K562 (cell line): ENCODE results near the gene CDC25B. TPM values are rescaled to one million over a fixed set of nuclear protein-coding genes. Genes with fewer than 3 reads are reported as not detected.

ENCODE experiments used
- CREB1 ChIP-seq, 2 experiments: sonication (generic) in 1 of 2; formaldehyde crosslinking in 1 of 2; IDR thresholded peaks; 2 replicates each; pipeline versions ENCODE4 v1.6.1 to v1.8.0; 2012 to 2022; ENCODE audit warnings: inconsistent platforms in 1 of 2, mild to moderate bottlenecking in 1 of 2, missing genetic modification reagents in 1 of 2, moderate library complexity in 1 of 2
- EP400 ChIP-seq: fragments of 450-650 bp; IDR thresholded peaks from 2 replicates; pipeline ENCODE4 v1.6.1; 2017; ENCODE audit warnings: antibody characterized with exemption, mild to moderate bottlenecking, moderate library complexity
- NR2C2 ChIP-seq, 2 experiments: fragments of 200-800 bp in 1 of 2; sonication (Bioruptor generic) in 1 of 2; sonication (generic) in 1 of 2; formaldehyde crosslinking in 1 of 2; IDR thresholded peaks; 2 replicates each; pipeline versions ENCODE4 v1.6.1 to v1.8.0; 2016 to 2022; ENCODE audit warnings: mild to moderate bottlenecking in 1 of 2, missing compliant biosample characterization in 1 of 2, missing genetic modification characterization in 1 of 2, missing genetic modification reagents in 1 of 2
- NR3C1 ChIP-seq: sonication (generic); formaldehyde crosslinking; IDR thresholded peaks from 2 replicates; pipeline ENCODE4 v1.8.1; 2022; ENCODE audit warnings: missing genetic modification reagents
- polyA plus RNA-seq, 8 experiments: library from polyadenylated mRNA; depleted of rRNA in 4 of 8; stranded (reverse) in 5 of 8; unstranded in 3 of 8; fragments of >200 nt; fragmentation: Nextera tagmentation in 2 of 8; fragmentation: Illumina TruSeq in 1 of 8; extraction: Ambion mirVana in 2 of 8; extraction: Trizol in 1 of 8; gene quantifications; 2 replicates each; pipeline versions ENCODE4 v1.2.1 to v1.2.3, GENCODE V29; 2011 to 2014; ENCODE audit warnings: inconsistent platforms in 1 of 8, missing spikeins in 1 of 8
- total RNA-seq, 7 experiments: library from RNA; depleted of rRNA in 6 of 7; stranded (reverse); fragments of >200 nt in 6 of 7; fragmentation: Illumina TruSeq in 2 of 7; extraction: Trizol in 2 of 7; gene quantifications; 2 replicates each; pipeline versions ENCODE4 v1.2.1 to v1.2.3, GENCODE V29; 2011 to 2021; ENCODE audit warnings: low replicate concordance in 1 of 7
- TF ChIP-seq, protein P1 (sequence below): fragments of 450-650 bp; IDR thresholded peaks from 2 replicates; pipeline ENCODE4 v1.6.1; 2017; ENCODE audit warnings: antibody characterized with exemption, mild to moderate bottlenecking
- TF ChIP-seq, protein P2 (sequence below): fragments of 450-650 bp; formaldehyde crosslinking; IDR thresholded peaks from 2 replicates; pipeline ENCODE4 v1.4.0; 2020; ENCODE audit warnings: mild to moderate bottlenecking, mixed read lengths
- TF ChIP-seq, protein P3 (sequence below): fragments of 450-650 bp; IDR thresholded peaks from 2 replicates; pipeline ENCODE4 v1.6.1; 2016; ENCODE audit warnings: mild to moderate bottlenecking, moderate library complexity

The CDC25B gene
- total and polyA plus RNA-seq, 9 of the 15 experiments (the other 6 are each of a cell fraction or from before 2014, with no cell fraction given) = 2.3 to 35.7 (median 9.5) TPM

DNA sequence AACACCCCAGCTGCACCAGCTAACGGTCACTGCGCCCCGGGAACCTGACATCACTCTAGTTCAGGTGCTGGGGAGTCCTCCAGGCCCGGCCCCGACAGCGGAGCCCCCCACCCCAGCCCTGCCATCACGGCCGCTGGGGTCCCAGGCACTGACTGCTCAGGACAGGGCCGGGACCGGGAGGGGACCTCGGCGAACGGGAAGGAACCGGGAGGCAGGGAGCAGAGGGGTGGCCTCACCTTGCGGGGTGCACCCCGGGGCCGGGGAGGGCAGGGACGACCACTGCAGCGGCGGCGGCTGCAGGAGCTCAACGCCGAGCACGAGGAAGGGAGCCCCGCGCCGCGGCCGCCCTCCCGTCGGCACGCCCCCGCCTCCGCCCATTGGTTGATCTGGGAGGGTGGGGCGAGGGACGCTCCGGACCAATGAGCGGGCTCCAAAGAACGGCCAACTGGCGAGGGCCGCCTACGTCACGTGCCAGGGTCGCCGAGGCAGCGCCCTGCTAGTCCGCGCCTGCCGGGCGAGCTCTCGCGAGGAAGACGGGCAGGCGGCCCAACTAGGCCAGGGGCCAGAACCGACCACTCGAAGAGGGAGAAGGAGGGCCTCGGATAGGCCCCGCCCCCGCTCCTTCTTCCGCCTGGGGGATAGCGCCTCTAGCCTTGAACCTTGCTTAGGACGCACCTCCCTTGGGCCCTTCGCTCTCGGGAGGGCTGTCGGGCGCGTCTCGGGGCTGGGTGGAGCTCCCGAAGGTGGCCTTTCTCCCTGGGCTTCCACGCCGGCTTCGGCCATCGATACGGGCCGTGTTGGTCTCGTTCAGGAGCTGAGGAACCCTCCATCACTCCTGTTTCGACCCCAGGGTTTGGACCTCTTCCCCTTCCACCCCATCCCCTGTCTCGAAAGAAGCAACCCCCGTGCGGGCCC is 28.4 kb upstream of the CDC25B start, which contains the start of gene ADISSP (continued):
- TF ChIP-seq, protein P1, sequence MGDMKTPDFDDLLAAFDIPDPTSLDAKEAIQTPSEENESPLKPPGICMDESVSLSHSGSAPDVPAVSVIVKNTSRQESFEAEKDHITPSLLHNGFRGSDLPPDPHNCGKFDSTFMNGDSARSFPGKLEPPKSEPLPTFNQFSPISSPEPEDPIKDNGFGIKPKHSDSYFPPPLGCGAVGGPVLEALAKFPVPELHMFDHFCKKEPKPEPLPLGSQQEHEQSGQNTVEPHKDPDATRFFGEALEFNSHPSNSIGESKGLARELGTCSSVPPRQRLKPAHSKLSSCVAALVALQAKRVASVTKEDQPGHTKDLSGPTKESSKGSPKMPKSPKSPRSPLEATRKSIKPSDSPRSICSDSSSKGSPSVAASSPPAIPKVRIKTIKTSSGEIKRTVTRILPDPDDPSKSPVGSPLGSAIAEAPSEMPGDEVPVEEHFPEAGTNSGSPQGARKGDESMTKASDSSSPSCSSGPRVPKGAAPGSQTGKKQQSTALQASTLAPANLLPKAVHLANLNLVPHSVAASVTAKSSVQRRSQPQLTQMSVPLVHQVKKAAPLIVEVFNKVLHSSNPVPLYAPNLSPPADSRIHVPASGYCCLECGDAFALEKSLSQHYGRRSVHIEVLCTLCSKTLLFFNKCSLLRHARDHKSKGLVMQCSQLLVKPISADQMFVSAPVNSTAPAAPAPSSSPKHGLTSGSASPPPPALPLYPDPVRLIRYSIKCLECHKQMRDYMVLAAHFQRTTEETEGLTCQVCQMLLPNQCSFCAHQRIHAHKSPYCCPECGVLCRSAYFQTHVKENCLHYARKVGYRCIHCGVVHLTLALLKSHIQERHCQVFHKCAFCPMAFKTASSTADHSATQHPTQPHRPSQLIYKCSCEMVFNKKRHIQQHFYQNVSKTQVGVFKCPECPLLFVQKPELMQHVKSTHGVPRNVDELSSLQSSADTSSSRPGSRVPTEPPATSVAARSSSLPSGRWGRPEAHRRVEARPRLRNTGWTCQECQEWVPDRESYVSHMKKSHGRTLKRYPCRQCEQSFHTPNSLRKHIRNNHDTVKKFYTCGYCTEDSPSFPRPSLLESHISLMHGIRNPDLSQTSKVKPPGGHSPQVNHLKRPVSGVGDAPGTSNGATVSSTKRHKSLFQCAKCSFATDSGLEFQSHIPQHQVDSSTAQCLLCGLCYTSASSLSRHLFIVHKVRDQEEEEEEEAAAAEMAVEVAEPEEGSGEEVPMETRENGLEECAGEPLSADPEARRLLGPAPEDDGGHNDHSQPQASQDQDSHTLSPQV = no peak
- TF ChIP-seq CREB1 (IDR thresholded peaks at IDR 0.05) = peak; percentile 49; the same call in 1 of the 2 replicates
- TF ChIP-seq CREB1 (CRISPR knock-in tag; IDR thresholded peaks at IDR 0.05) = peak; percentile 79; the same call in 1 of the 2 replicates
- 0 out of 2 replicates have a peak, but pooled peaks have one; percentile 62 for TF ChIP-seq NR3C1 (CRISPR knock-in tag)
- TF ChIP-seq EP400 = peak; percentile 45; the same call in 1 of the 2 replicates
- TF ChIP-seq NR2C2 (CRISPR knock-in tag; IDR thresholded peaks at IDR 0.05) = no peak
- peak; percentile 77 for TF ChIP-seq NR2C2 (tag; IDR thresholded peaks at IDR 0.05)
- TF ChIP-seq, protein P2, sequence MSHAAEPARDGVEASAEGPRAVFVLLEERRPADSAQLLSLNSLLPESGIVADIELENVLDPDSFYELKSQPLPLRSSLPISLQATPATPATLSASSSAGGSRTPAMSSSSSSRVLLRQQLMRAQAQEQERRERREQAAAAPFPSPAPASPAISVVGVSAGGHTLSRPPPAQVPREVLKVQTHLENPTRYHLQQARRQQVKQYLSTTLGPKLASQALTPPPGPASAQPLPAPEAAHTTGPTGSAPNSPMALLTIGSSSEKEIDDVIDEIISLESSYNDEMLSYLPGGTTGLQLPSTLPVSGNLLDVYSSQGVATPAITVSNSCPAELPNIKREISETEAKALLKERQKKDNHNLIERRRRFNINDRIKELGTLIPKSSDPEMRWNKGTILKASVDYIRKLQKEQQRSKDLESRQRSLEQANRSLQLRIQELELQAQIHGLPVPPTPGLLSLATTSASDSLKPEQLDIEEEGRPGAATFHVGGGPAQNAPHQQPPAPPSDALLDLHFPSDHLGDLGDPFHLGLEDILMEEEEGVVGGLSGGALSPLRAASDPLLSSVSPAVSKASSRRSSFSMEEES = peak; percentile 89
- TF ChIP-seq, protein P3, sequence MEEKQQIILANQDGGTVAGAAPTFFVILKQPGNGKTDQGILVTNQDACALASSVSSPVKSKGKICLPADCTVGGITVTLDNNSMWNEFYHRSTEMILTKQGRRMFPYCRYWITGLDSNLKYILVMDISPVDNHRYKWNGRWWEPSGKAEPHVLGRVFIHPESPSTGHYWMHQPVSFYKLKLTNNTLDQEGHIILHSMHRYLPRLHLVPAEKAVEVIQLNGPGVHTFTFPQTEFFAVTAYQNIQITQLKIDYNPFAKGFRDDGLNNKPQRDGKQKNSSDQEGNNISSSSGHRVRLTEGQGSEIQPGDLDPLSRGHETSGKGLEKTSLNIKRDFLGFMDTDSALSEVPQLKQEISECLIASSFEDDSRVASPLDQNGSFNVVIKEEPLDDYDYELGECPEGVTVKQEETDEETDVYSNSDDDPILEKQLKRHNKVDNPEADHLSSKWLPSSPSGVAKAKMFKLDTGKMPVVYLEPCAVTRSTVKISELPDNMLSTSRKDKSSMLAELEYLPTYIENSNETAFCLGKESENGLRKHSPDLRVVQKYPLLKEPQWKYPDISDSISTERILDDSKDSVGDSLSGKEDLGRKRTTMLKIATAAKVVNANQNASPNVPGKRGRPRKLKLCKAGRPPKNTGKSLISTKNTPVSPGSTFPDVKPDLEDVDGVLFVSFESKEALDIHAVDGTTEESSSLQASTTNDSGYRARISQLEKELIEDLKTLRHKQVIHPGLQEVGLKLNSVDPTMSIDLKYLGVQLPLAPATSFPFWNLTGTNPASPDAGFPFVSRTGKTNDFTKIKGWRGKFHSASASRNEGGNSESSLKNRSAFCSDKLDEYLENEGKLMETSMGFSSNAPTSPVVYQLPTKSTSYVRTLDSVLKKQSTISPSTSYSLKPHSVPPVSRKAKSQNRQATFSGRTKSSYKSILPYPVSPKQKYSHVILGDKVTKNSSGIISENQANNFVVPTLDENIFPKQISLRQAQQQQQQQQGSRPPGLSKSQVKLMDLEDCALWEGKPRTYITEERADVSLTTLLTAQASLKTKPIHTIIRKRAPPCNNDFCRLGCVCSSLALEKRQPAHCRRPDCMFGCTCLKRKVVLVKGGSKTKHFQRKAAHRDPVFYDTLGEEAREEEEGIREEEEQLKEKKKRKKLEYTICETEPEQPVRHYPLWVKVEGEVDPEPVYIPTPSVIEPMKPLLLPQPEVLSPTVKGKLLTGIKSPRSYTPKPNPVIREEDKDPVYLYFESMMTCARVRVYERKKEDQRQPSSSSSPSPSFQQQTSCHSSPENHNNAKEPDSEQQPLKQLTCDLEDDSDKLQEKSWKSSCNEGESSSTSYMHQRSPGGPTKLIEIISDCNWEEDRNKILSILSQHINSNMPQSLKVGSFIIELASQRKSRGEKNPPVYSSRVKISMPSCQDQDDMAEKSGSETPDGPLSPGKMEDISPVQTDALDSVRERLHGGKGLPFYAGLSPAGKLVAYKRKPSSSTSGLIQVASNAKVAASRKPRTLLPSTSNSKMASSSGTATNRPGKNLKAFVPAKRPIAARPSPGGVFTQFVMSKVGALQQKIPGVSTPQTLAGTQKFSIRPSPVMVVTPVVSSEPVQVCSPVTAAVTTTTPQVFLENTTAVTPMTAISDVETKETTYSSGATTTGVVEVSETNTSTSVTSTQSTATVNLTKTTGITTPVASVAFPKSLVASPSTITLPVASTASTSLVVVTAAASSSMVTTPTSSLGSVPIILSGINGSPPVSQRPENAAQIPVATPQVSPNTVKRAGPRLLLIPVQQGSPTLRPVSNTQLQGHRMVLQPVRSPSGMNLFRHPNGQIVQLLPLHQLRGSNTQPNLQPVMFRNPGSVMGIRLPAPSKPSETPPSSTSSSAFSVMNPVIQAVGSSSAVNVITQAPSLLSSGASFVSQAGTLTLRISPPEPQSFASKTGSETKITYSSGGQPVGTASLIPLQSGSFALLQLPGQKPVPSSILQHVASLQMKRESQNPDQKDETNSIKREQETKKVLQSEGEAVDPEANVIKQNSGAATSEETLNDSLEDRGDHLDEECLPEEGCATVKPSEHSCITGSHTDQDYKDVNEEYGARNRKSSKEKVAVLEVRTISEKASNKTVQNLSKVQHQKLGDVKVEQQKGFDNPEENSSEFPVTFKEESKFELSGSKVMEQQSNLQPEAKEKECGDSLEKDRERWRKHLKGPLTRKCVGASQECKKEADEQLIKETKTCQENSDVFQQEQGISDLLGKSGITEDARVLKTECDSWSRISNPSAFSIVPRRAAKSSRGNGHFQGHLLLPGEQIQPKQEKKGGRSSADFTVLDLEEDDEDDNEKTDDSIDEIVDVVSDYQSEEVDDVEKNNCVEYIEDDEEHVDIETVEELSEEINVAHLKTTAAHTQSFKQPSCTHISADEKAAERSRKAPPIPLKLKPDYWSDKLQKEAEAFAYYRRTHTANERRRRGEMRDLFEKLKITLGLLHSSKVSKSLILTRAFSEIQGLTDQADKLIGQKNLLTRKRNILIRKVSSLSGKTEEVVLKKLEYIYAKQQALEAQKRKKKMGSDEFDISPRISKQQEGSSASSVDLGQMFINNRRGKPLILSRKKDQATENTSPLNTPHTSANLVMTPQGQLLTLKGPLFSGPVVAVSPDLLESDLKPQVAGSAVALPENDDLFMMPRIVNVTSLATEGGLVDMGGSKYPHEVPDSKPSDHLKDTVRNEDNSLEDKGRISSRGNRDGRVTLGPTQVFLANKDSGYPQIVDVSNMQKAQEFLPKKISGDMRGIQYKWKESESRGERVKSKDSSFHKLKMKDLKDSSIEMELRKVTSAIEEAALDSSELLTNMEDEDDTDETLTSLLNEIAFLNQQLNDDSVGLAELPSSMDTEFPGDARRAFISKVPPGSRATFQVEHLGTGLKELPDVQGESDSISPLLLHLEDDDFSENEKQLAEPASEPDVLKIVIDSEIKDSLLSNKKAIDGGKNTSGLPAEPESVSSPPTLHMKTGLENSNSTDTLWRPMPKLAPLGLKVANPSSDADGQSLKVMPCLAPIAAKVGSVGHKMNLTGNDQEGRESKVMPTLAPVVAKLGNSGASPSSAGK = peak; percentile 79
